Measurements from ENCODE around the gene IL13.

Gene IL13

DNA sequence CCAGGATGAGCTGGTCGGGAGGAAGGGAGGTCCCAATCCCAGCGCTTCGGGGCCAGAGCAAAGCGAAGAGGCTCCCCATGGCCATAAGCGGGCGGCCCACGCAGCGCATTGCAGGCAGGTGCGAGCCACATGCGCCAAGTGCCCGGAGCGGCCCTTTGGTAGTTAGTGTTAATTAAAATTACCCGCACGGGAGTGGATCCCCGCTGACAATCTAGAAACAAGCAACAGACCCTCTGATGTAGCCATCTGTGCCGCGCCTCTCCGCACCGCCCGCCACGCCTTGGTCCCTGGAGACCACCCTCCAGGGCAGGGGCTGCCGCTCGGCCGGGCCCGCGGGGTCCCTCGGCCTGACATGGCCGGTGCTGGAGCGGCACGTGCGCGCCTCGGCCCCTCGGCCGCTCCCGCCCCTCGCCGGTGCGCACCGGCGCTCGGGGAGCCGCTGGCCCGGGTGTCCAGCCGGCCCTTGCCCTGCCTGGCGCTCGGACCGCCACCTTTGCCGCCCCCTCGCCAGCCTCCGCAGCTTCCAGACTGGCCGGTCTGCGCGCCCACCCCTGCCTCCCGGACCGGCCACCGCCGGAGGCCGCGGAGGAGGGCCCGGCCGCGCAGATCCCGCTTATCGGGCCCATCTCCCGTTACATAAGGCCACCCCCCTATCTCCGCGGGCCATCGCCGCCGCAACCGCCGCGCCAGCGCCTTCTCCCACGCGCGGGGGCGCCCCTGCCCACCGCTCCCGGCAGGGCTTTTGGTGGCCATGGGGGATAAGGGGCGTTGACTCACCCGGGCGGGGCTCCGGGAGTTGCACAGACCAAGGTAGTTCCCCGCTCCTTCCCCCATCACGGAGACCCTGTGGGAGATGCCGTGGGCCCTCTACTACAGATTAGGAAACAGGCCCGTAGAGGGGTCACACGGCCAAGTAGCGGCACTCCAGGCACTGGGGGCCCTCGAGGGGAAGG lies 1.9 kb upstream of the IL13 start:
- TF ChIP-seq, protein P1, sequence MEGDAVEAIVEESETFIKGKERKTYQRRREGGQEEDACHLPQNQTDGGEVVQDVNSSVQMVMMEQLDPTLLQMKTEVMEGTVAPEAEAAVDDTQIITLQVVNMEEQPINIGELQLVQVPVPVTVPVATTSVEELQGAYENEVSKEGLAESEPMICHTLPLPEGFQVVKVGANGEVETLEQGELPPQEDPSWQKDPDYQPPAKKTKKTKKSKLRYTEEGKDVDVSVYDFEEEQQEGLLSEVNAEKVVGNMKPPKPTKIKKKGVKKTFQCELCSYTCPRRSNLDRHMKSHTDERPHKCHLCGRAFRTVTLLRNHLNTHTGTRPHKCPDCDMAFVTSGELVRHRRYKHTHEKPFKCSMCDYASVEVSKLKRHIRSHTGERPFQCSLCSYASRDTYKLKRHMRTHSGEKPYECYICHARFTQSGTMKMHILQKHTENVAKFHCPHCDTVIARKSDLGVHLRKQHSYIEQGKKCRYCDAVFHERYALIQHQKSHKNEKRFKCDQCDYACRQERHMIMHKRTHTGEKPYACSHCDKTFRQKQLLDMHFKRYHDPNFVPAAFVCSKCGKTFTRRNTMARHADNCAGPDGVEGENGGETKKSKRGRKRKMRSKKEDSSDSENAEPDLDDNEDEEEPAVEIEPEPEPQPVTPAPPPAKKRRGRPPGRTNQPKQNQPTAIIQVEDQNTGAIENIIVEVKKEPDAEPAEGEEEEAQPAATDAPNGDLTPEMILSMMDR (conservative IDR thresholded peaks at IDR 0.05): no peak
- no peak for TF ChIP-seq ZFX (IDR thresholded peaks at IDR 0.05)
- H3K27ac ChIP-seq: no peak overlapping the region

DNA sequence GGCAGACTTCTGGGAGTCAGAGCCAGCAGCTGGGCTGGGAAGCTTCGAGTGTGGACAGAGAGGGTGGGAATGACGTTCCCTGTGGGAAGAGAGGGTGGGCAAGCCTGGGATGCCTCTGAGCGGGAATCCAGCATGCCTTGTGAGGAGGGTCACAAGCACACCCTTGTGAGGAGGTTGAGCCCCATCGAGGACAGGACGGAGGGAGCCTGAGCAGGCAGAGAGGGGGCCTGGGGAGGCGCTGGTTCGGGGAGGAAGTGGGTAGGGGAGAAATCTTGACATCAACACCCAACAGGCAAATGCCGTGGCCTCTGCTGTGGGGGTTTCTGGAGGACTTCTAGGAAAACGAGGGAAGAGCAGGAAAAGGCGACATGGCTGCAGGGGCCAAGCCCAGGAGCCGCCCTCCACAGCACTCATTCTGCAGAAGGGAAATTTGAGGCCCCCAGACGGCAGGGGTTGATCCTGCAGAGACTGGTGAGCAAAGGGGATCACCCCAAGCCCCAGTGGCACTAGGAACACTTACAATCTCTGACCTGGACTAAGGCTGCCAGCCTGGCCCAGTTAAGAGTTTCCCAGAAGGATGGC lies 1.1 kb upstream of the IL13 start:
- TF ChIP-seq, protein P1 (conservative IDR thresholded peaks at IDR 0.05): no peak
- TF ChIP-seq ZFX (IDR thresholded peaks at IDR 0.05): no peak
- no peak overlapping the region for H3K27ac ChIP-seq

DNA sequence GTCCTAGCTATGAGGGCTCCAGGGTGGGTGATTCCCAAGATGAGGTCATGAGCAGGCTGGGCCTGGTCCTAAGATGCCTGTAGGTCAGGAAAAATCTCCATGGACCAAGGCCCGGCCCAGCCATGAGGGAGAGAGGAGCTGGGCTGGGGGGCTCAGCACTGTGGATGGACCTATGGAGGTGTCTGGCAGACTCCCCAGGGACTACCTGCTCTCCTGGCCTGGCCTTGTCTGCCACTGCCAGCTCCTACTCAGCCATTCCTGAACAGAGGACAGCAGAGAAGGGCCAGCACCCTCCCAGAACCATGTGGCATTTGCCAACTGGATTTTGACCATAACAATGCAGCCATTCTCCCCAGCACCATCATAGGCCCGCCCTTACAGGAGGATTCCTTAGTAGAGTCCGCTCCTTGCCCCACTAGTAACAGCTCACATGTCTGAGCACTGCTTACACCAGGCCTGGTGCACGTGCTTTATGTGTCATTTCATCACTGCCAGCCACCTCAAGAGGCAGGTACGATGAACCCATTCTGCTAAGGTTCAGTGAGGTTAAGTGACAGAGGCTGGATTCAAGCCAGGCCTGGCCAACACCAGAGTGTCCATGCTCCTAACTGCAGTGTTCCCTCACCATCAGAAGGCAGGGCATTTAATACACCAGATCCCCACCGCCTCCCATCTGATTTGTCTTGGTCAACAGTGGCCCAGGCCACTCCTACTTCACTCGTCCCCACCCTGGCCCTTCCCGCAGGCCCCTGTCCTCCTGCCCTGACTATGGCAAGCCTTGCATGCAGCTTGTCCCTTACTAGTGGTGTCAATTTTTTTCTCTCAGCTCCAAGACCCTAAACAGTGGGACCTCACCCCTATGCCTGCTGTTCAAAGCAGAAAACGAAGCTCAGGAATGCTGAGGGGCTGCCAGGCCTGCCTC lies 669 bp downstream of the IL13 start:
- no peak overlapping the region for H3K27ac ChIP-seq
- no peak for TF ChIP-seq ZFX (IDR thresholded peaks at IDR 0.05)
- TF ChIP-seq, protein P1 (conservative IDR thresholded peaks at IDR 0.05): no peak

DNA sequence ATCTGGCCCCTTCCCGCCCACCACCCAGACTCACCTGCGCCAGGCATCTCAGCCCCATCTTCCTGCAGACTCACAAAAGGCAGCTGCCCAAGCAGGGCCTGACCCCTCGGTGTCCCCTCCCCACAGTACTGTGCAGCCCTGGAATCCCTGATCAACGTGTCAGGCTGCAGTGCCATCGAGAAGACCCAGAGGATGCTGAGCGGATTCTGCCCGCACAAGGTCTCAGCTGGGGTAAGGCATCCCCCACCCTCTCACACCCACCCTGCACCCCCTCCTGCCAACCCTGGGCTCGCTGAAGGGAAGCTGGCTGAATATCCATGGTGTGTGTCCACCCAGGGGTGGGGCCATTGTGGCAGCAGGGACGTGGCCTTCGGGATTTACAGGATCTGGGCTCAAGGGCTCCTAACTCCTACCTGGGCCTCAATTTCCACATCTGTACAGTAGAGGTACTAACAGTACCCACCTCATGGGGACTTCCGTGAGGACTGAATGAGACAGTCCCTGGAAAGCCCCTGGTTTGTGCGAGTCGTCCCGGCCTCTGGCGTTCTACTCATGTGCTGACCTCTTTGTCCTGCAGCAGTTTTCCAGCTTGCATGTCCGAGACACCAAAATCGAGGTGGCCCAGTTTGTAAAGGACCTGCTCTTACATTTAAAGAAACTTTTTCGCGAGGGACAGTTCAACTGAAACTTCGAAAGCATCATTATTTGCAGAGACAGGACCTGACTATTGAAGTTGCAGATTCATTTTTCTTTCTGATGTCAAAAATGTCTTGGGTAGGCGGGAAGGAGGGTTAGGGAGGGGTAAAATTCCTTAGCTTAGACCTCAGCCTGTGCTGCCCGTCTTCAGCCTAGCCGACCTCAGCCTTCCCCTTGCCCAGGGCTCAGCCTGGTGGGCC lies 1.9 kb downstream of the IL13 start:
- H3K27ac ChIP-seq: no peak overlapping the region
- TF ChIP-seq, protein P1 (conservative IDR thresholded peaks at IDR 0.05): no peak
- no peak for TF ChIP-seq ZFX (IDR thresholded peaks at IDR 0.05)

DNA sequence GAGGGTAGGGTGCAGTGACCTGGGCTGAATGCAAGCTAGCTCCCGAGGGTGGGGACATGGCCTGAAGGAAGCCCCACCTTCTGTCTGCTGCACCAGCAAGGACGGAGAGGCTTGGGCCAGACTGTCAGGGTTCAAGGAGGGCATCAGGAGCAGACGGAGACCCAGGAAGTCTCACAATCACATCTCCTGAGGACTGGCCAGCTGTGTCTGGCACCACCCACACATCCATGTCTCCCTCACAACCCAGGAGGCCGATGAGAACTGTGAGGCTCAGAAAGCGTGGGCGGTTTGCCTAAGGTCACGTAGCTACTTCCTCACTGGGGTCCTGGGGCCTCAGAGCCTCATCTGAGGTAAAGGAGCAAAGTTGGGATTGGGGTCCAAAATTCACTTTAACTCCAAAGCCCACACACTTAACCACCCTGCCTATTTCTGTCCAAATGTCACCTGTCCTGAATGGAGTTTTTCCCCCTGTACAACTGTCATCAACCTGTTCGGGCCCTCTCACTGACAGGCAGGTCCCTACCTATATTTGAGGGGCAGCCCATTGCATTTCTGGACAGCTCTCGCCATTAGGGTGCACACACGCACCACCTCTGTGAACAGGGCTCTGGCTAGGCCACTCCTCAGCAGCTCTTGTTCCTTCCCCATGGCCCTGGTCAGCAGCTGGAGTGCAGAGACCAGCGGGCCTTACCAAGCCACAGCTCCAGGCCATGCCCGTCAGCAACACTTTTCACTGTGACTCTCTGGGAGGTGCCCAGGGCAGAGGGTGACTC lies 3.4 kb downstream of the IL13 start:
- no peak overlapping the region for H3K27ac ChIP-seq
- TF ChIP-seq, protein P1 (conservative IDR thresholded peaks at IDR 0.05): no peak
- no peak for TF ChIP-seq ZFX (IDR thresholded peaks at IDR 0.05)

DNA sequence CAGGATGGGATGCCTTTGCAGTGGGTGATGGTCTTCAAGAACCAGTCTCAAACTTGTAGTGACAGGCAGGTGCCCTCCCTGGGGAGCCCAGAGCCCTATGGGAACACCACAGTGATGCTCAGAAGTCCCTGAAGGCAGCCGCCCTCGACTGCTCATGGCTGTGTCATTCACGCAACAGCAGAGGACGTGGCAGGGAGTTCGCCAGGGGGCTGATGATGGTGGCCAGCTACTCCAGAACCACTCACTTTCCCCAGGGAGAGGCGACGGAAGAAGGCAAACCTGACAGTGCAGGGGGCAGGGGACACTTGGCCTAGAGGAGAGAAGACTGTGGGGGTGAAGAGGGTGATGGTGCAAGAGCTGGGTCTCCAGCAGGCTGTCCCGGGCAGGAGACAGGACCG lies 4.0 kb downstream of the IL13 start:
- TF ChIP-seq, protein P1 (conservative IDR thresholded peaks at IDR 0.05): no peak
- no peak for TF ChIP-seq ZFX (IDR thresholded peaks at IDR 0.05)
- H3K27ac ChIP-seq: no peak overlapping the region
